ENCODE data around the gene PRICKLE3. TPM values are rescaled to one million over a fixed set of nuclear protein-coding genes. Genes with fewer than 3 reads are reported as not detected.
"Not testable (repeated sequence)": the region's sequence is repeated elsewhere in the genome, so short reads cannot be mapped to it uniquely, and the experiment has no call there.

Gene PRICKLE3
- total RNA-seq, 1 donor from 2014 or later = 12.7 TPM

DNA sequence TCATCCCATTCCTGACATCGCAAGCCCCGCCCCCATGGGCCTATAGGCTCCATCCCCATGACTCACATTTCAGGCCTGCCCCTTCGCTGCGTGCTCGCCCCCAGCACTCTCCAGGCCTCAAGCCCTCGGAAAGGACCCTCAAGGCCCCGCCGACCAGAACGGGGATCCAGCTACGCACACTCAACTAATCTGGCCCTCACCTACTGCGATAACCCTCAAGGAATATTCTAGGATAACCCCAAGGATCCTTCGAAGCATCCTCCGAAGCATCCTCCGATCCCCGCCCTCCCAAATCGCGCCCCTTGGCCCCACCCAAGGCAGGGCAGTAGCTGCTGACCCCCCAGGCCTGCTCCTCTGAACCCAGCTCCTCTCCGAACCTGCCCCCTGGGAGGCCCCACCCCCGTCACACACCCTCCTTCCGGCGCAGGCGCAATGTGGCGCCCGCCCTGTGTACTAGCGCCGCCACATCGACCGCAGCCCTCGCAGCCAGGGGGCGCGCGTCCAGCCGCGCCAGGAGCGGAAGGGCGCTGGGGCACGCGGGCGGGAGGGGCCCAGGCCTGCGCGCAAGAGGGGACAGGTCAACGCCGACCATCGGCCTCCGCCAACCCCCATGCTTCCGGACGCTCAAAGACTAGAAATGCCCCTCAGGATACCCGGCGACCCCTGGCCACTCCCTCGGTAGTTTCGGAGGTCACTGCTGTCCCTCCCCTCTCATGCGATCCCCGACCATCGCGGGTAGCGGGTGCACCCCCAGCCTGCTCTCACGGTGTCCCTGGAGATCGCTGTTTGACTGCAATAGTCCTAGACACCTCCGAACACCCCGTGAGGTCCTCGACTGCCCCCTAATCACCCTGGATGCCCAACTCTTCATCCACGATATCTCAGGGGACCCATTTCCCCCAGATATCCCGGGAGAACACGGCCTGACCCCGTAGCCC lies 30.0 kb downstream of the PRICKLE3 start:
- no peak for DNase-seq (ENCODE audit: low read depth)
- Histone ChIP-seq H3K4me3 (ENCODE audit: low read depth, low read length) (peak overlapping the region; percentile 55), H3K27me3 (ENCODE audit: control insufficient read depth, insufficient read depth, low read length) (no peaks in the 10 kb centered on the region), H3K36me3 (ENCODE audit: control insufficient read depth, insufficient read depth, low read length) (no peaks in the 10 kb centered on the region)
- TF ChIP-seq, protein P1, sequence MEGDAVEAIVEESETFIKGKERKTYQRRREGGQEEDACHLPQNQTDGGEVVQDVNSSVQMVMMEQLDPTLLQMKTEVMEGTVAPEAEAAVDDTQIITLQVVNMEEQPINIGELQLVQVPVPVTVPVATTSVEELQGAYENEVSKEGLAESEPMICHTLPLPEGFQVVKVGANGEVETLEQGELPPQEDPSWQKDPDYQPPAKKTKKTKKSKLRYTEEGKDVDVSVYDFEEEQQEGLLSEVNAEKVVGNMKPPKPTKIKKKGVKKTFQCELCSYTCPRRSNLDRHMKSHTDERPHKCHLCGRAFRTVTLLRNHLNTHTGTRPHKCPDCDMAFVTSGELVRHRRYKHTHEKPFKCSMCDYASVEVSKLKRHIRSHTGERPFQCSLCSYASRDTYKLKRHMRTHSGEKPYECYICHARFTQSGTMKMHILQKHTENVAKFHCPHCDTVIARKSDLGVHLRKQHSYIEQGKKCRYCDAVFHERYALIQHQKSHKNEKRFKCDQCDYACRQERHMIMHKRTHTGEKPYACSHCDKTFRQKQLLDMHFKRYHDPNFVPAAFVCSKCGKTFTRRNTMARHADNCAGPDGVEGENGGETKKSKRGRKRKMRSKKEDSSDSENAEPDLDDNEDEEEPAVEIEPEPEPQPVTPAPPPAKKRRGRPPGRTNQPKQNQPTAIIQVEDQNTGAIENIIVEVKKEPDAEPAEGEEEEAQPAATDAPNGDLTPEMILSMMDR (IDR thresholded peaks at IDR 0.05; ENCODE audit: insufficient read depth, low read length, poor library complexity, severe bottlenecking) = peak; percentile 20

DNA sequence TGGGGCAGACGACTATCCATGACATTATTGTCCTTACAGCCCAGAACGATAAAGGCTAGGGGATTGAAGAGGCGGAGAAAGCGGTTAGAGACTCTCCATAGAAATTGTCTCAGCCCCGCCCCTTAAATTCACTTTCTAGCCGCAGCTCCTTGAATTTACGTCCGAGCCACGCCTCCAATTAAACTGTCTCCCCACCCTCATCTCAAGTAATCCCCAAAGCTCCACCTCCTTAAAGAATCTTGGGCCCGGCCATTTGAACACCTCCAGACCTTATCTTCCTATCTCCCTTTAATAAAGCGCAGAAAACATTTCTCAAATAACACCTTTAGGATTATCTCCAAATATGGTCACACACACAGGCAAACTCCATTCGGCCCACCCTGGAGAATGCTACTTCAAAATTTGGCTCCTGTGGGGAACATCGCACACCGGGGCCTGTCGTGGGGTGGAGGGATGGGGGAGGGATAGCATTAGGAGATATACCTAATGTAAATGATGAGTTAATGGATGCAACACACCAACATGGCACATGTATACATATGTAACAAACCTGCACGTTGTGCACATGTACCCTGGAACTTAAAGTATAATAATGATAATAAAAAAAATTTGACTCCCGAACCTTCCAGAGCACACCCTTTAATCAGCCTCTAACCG lies 30.8 kb downstream of the PRICKLE3 start:
- TF ChIP-seq, protein P1 (IDR thresholded peaks at IDR 0.05; ENCODE audit: insufficient read depth, low read length, poor library complexity, severe bottlenecking) = no peak
- peak overlapping the region; percentile 55 for H3K4me3 ChIP-seq (ENCODE audit: low read depth, low read length)
- H3K27me3 ChIP-seq (ENCODE audit: control insufficient read depth, insufficient read depth, low read length) = no peaks in the 10 kb centered on the region
- no peaks in the 10 kb centered on the region for H3K36me3 ChIP-seq (ENCODE audit: control insufficient read depth, insufficient read depth, low read length)
- DNase-seq (ENCODE audit: low read depth) = no peak

DNA sequence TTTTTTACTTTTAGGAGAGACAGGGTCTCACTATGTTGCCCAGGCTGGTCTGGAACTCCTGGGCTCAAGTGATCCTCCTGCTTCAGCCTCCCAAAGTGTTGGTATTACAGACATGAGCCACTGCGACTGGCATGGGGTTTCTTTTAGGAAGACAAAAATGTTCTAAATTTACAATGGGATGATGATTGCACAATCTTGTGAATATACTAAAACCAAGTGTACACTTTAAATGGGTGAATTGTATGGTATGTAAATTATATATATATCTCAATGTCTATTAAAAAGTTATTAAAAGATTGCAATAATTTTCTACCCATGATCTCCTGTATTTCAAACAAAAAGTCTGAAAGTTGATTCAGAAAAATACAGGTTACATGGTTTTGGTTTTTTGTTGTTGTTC lies 32.7 kb downstream of the PRICKLE3 start:
- DNase-seq (ENCODE audit: low read depth) = no peak
- H3K27me3 ChIP-seq (ENCODE audit: control insufficient read depth, insufficient read depth, low read length) = no peaks in the 10 kb centered on the region

DNA sequence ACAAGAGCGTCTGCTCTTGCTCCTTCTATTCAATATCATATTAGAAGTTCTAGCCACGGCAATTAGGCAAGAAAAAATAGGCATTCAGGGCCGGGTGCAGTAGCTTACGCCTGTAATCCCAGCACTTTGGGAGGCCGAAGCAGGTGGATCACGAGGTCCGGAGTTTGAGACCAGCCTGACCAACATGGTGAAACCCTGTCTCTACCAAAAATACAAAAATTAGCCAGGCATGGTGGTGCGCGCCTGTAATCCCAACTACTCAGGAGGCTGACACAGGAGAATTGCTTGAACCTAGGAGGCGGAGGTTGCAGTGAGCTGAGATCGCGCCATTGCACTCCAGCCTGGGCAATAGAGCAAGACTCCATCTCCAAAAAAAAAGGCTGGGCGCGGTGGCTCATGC lies 36.9 kb downstream of the PRICKLE3 start:
- not testable (repeated sequence) for H3K36me3 ChIP-seq (ENCODE audit: control insufficient read depth, insufficient read depth, low read length)

More for the DNA sequence above, 32.7 kb downstream of the PRICKLE3 start:
- TF ChIP-seq, protein P1 (IDR thresholded peaks at IDR 0.05; ENCODE audit: insufficient read depth, low read length, poor library complexity, severe bottlenecking) = no peak
- H3K4me3 ChIP-seq (ENCODE audit: low read depth, low read length) = no peak overlapping the region
- H3K36me3 ChIP-seq (ENCODE audit: control insufficient read depth, insufficient read depth, low read length) = no peaks in the 10 kb centered on the region

DNA sequence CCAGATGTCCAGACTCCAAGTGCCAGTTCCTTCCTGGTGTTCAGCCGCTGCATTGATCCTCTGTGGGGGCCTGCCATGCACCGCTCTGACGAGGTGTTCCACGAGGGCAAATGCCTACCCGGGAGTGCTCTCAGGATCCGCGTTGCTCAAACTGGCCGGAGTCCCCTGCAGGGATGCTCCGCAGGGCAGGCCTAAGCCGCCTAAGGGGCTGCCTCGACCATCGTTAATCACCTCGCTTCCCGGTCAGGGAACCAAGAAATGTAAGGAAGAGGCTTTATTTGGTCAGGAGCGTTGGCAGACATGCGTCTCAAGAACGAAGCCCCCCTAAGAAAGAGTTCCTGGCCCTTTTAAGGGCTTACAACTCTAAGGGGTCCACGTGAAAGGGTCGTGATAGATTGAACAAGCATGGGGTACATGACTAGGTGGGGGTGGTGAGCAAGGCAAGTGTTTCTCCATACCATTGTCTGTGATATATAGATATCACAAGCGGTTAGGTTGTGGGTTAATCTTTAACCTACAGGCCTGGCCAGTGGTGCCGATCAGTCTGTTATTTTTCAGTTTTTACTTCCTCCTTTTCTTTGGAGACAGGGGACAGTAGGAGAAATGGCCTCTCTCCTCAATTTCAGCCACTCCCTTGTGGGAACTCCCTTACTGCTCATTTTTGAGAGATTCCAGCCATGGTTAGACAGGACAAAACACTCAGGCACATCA lies 37.6 kb downstream of the PRICKLE3 start:
- not testable (repeated sequence) for H3K4me3 ChIP-seq (ENCODE audit: low read depth, low read length); DNase-seq (ENCODE audit: low read depth); H3K27me3 ChIP-seq (ENCODE audit: control insufficient read depth, insufficient read depth, low read length); H3K36me3 ChIP-seq (ENCODE audit: control insufficient read depth, insufficient read depth, low read length)

More for the DNA sequence above, 36.9 kb downstream of the PRICKLE3 start:
- H3K4me3 ChIP-seq (ENCODE audit: low read depth, low read length); DNase-seq (ENCODE audit: low read depth); H3K27me3 ChIP-seq (ENCODE audit: control insufficient read depth, insufficient read depth, low read length): not testable (repeated sequence)

DNA sequence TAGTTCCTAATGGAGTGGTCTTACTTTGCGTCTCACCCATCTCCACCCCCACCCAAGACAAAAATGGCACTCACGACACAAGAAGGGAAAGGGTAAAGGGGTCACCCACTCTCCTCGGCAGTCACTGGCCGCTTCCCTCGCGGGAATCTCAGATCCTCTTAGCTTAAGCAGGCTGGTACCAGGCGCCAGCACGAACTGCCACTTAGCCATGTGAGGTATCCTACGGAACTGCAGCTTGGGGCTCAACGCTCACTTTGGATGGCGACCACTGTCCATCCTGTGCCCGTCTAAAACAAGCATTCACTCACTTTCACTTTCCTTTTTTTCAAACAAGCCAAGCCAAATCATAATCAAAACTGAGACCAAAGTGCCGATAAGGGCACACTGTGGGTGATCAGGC lies 38.2 kb downstream of the PRICKLE3 start:
- H3K4me3 ChIP-seq (ENCODE audit: low read depth, low read length) = no peak overlapping the region
- no peak for DNase-seq (ENCODE audit: low read depth)
- TF ChIP-seq, protein P1 (IDR thresholded peaks at IDR 0.05; ENCODE audit: insufficient read depth, low read length, poor library complexity, severe bottlenecking) = no peak

More for the DNA sequence above, 38.2 kb downstream of the PRICKLE3 start:
- Histone ChIP-seq H3K36me3 (ENCODE audit: control insufficient read depth, insufficient read depth, low read length) (no peaks in the 10 kb centered on the region), H3K27me3 (ENCODE audit: control insufficient read depth, insufficient read depth, low read length) (no peaks in the 10 kb centered on the region)
